Stimulated activated CD8-positive, alpha-beta memory T cell treated with anti-CD3 and anti-CD28 coated beads, Interleukin-12 subunit alpha, Interleukin-12 subunit beta, amount 100 ng/mL, for 4 hours (primary cell): ENCODE results near the gene MS4A6E.

Experiments used
- DNase-seq: peaks from one replicate; pipeline ENCODE4 v3.0.0-alpha.2; 2020; ENCODE audit warnings: low read depth

MS4A6E gene

DNA sequence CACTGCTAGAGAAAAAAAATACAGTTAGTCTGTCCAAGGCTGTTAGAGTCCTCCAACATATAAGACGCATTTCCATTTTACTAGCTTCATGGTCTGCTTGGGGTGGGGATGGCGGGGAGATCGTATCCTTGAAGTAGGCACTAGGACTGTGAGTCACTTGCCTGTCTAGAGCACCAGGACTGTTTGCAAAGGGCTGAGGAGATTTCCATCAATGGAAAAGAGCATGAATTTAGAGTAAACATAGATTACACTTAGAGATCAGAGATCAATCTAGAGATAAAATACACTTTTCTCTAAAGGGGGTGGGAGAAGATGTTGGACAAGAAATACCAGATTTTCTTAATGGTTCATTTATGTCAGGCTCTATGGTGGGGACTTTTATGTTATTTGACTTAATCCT is 49.5 kb downstream of the MS4A6E start:
- no peak for DNase-seq

DNA sequence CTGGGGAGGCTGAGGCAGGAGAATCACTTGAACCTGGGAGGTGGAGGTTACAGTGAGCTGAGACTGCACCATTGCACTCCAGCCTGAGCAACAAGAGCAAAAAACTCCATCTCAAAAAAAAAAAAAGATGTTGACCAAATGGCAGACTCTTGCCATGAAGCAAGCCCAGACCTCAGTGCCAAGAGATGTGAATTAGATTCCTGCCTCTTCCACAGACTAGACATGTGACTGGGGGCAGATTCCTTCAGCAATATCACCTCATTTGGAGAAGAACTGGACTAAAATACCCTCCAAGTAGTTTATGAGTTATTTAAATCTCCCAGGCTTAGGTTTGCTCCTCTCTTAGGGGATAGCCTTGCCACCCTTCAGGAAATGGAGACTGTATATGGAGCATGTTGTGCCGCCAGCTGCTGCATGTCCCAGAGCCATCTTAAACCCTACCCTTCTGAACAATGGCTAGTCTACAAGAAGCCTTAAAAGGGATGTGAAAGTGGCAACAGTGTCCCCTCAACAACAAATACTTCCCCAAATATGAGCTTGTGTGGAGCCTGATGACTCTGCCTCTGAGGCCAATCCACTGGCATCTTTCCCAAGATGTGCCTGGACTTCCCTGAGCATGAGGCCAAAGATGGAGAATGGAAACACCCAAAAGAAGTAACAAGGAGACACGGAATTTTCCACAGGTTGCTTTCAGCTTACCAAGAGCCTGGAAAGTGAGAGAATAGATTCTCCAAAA is 50.5 kb downstream of the MS4A6E start:
- no peak for DNase-seq

DNA sequence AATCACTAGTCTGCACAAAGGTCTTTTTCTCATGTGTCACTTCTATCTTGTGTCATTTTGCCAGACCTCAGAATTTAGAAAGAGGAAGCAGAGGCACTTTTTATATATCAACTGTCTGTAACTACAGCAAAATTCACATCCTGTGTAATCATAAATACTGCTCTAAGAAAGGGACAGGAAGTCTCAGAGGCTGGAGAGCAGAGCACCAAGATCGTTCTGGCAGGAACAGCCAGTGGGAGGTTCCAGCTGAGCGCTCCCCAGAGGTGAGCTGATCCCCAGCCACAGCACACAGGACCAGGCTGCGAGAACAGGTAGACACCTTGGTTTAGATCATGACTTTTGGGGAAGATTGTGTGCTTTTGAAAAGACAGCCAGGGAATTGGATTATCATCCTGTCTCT is 51.3 kb downstream of the MS4A6E start, which contains the start of gene MS4A7:
TSS of gene MS4A7 (plus strand) at position 179 of the 400 bp plus-strand sequence. CDS start 4,610 bp downstream, outside the sequence.
- no peak for DNase-seq

DNA sequence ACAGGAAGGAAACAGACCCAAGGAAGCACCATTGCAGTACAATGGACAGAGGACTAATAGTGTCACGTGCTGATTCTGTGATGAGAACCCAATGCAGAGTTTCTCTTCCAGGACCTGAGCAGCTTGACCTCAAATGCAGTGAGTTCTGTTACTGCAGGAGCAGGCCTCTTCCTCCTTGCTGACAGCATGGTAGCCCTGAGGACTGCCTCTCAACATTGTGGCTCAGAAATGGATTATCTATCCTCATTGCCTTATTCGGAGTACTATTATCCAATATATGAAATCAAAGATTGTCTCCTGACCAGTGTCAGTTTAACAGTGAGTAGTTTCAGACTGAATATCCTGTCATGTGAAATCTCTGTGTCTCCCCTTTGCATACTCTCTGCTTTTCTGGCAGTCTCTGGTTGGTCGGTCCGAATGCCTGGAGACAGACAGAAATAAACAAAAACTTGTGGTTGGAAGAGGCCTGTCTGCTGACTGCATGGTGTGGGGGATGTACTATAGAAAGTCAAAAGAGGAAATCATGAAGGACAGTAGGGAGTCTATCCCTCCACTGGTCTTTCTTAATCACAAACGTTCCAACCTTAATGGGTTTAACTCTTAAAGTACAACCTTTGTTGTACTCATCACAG is 62.3 kb downstream of the MS4A6E start:
- no peak for DNase-seq

DNA sequence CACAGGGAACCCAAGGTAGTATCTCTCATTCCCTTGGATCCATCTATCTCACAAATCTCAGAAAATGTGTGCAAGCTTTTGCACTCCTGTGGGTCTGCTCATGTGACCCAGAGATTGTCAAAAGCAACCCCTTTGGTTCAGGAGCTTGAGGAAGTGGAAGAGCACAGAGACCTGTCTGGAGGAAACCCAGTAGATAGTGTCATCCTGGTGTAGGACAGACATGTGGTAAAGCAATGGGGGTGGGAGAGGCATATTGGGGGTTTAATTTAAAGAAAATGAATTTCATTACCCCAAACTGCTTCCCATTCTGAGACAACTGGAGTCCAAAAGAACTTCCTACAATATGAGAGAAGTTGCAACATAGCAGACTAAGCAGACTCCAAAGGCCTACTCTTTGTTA is 63.4 kb downstream of the MS4A6E start:
- no peak for DNase-seq
